Panc1 (cell line): ENCODE measurements around the gene FAM53B. TPM values are rescaled to one million over a fixed set of nuclear protein-coding genes. Genes with fewer than 3 reads are reported as not detected.
A peak's percentile ranks its signal among the peaks of the same experiment; 100 is the strongest.

Source experiments
- ATAC-seq: fragments of 200-7000 bp; cut with Tn5 transposase; 2 replicates; pipeline ENCODE4 v1.9.1; 2020; ENCODE audit warnings: mild to moderate bottlenecking, moderate library complexity
- BruUV-seq: library from RNA; stranded (reverse); fragments of 400-500 nt; replicated peaks from 2 replicates; lab custom pipeline; 2021; lab: Mats Ljungman, UMichigan
- CTCF ChIA-PET: fragments of 300-600 bp; sonication (Branson Sonifier 250); formaldehyde crosslinking; loops from one replicate; lab custom pipeline; 2022; ENCODE audit warnings: antibody characterized with exemption; lab: Charles Lee
- POLR2A ChIA-PET: fragments of 300-600 bp; sonication (Branson Sonifier 250); formaldehyde crosslinking; loops from one replicate; lab custom pipeline; 2022; ENCODE audit warnings: antibody characterized with exemption; lab: Charles Lee
- DNase-seq: peaks from one replicate; pipeline ENCODE4 v3.0.0-alpha.2; 2010; ENCODE audit warnings: low read depth, low spot score
- H3K27ac ChIP-seq: 2 replicates; pipeline ENCODE4 v1.5.1; 2011; ENCODE audit warnings: mild to moderate bottlenecking, low read length, inconsistent platforms
- H3K27me3 ChIP-seq: fragments of 200-500 bp; sonication (Bioruptor generic); 2 replicates; pipeline ENCODE4 v1.6.0; 2014; ENCODE audit warnings: low read length, inconsistent platforms; ENCODE audit not compliant: control insufficient read depth, insufficient read depth
- H3K36me3 ChIP-seq: fragments of 200-500 bp; sonication (Bioruptor generic); 2 replicates; pipeline ENCODE4 v1.5.1; 2014; ENCODE audit warnings: inconsistent platforms, mild to moderate bottlenecking, low read length, moderate library complexity; ENCODE audit not compliant: control insufficient read depth, insufficient read depth
- H3K4me1 ChIP-seq: 2 replicates; pipeline ENCODE4 v1.5.1; 2011; ENCODE audit warnings: inconsistent platforms, mild to moderate bottlenecking, low read length, moderate library complexity; ENCODE audit not compliant: control insufficient read depth, insufficient read depth
- H3K4me3 ChIP-seq, 2 experiments: 2 replicates each; pipeline ENCODE4 v1.5.1; 2011 to 2012; ENCODE audit warnings: low read depth in 2 of 2, low read length in 2 of 2, mild to moderate bottlenecking in 2 of 2, inconsistent platforms in 1 of 2, moderate library complexity in 1 of 2
- H3K9me3 ChIP-seq: fragments of 200-500 bp; sonication (Bioruptor generic); 2 replicates; pipeline ENCODE4 v1.5.1; 2014; ENCODE audit warnings: low read depth, mild to moderate bottlenecking, inconsistent platforms, low read length, moderate library complexity; ENCODE audit not compliant: control insufficient read depth, insufficient read depth
- POLR2AphosphoS5 ChIP-seq: IDR thresholded peaks from 2 replicates; pipeline ENCODE4 v1.6.1; 2012; ENCODE audit warnings: mild to moderate bottlenecking, low read depth, low read length, moderate library complexity
- SIN3A ChIP-seq: IDR thresholded peaks from 2 replicates; pipeline ENCODE4 v1.6.1; 2012; ENCODE audit warnings: low read depth, mild to moderate bottlenecking, low read length, moderate library complexity, borderline replicate concordance; ENCODE audit not compliant: insufficient read depth
- TCF7L2 ChIP-seq: IDR thresholded peaks from 2 replicates; pipeline ENCODE4 v1.6.1; 2011; ENCODE audit warnings: mild to moderate bottlenecking, low read depth, low read length, inconsistent platforms
- in situ Hi-C: cut with HindIII; loops from 2 replicates; pipeline ENCODE4 v1.10.0; 2016; ENCODE audit warnings: low sequenced_read_pairs, low pct_unique_long_range_greater_than_20kb
- intact Hi-C: fragments of 100-400 bp; cut with micrococcal nuclease; formaldehyde crosslinking; loops from one replicate; pipeline ENCODE4 v1.10.0; 2022; ENCODE audit not compliant: unreplicated experiment
- total RNA-seq: library from RNA; stranded (reverse); gene quantifications from one replicate; pipeline ENCODE4 v1.2.1, GENCODE V29; 2021; ENCODE audit not compliant: unreplicated experiment
- TF ChIP-seq, protein P1 (sequence below), 2 experiments: IDR thresholded peaks; 2 replicates each; pipeline ENCODE4 v1.6.1; 2011 to 2012; ENCODE audit warnings: low read depth in 2 of 2, control low read depth in 1 of 2, low read length in 1 of 2, mild to moderate bottlenecking in 1 of 2, moderate library complexity in 1 of 2; ENCODE audit not compliant: insufficient read depth in 1 of 2
- TF ChIP-seq, protein P2 (sequence below): fragments of 450-650 bp; IDR thresholded peaks from 2 replicates; pipeline ENCODE4 v1.5.1; 2017; ENCODE audit warnings: mild to moderate bottlenecking

Gene FAM53B
- total RNA-seq, 1 experiment from 2014 or later, result 42.5 TPM

DNA sequence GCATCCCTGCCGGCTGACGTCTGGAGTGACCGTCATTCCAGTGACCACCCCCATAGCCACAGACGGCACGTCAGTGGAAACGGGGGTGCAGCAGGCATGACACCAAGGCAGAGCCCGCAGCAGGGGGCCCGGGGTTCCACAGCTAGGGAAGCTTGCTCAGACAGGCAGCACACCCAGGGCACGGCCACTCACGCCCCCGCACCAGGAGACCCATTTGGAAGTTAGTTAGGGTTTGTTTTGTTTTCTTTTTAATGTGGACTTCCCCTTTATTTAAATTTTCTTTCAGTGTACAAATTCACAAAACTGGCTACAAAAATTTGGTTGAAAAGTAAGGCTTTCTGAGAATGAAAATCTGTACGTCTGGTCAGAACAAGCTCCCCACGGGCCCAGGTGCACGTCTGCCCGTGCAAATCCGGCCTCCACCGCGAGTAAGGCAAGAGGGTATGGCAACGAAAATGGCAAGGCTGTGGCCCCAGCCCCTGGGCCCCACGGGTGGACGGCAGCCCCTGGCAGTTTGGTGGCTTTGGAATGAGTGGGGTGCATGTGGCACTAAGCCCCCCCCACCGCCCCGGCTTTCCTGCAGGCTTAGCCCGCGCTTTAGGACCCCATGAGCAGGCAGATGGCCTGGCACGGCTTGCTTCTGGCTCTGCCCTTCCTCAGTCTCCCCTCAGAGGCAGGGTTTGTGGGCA lies 124.2 kb downstream of the FAM53B start:
- no peak for TF ChIP-seq POLR2AphosphoS5
- TF ChIP-seq, protein P1, sequence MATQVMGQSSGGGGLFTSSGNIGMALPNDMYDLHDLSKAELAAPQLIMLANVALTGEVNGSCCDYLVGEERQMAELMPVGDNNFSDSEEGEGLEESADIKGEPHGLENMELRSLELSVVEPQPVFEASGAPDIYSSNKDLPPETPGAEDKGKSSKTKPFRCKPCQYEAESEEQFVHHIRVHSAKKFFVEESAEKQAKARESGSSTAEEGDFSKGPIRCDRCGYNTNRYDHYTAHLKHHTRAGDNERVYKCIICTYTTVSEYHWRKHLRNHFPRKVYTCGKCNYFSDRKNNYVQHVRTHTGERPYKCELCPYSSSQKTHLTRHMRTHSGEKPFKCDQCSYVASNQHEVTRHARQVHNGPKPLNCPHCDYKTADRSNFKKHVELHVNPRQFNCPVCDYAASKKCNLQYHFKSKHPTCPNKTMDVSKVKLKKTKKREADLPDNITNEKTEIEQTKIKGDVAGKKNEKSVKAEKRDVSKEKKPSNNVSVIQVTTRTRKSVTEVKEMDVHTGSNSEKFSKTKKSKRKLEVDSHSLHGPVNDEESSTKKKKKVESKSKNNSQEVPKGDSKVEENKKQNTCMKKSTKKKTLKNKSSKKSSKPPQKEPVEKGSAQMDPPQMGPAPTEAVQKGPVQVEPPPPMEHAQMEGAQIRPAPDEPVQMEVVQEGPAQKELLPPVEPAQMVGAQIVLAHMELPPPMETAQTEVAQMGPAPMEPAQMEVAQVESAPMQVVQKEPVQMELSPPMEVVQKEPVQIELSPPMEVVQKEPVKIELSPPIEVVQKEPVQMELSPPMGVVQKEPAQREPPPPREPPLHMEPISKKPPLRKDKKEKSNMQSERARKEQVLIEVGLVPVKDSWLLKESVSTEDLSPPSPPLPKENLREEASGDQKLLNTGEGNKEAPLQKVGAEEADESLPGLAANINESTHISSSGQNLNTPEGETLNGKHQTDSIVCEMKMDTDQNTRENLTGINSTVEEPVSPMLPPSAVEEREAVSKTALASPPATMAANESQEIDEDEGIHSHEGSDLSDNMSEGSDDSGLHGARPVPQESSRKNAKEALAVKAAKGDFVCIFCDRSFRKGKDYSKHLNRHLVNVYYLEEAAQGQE (IDR thresholded peaks at IDR 0.05; ENCODE audit: insufficient read depth in 1 of 2, low read depth in 2 of 2, low read length in 1 of 2), result no peak
- TF ChIP-seq SIN3A, result no peak
- TF ChIP-seq, protein P2, sequence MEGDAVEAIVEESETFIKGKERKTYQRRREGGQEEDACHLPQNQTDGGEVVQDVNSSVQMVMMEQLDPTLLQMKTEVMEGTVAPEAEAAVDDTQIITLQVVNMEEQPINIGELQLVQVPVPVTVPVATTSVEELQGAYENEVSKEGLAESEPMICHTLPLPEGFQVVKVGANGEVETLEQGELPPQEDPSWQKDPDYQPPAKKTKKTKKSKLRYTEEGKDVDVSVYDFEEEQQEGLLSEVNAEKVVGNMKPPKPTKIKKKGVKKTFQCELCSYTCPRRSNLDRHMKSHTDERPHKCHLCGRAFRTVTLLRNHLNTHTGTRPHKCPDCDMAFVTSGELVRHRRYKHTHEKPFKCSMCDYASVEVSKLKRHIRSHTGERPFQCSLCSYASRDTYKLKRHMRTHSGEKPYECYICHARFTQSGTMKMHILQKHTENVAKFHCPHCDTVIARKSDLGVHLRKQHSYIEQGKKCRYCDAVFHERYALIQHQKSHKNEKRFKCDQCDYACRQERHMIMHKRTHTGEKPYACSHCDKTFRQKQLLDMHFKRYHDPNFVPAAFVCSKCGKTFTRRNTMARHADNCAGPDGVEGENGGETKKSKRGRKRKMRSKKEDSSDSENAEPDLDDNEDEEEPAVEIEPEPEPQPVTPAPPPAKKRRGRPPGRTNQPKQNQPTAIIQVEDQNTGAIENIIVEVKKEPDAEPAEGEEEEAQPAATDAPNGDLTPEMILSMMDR, result no peak
- TF ChIP-seq TCF7L2, result no peak
- H3K4me1 ChIP-seq, result peaks cover 10% of the 10 kb centered on the region
- no peaks in the 10 kb centered on the region for H3K9me3 ChIP-seq
- DNase-seq (no peak), ATAC-seq (no peak)
- no peaks in the 10 kb centered on the region for H3K27me3 ChIP-seq
- H3K36me3 ChIP-seq, result no peaks in the 10 kb centered on the region
- TSS peak; percentile 80 for BruUV-seq
- no peak overlapping the region for H3K27ac ChIP-seq
- H3K4me3 ChIP-seq, result no peak overlapping the region
- ChIA-PET CTCF (no interaction called here), POLR2A (no interaction called here)
- intact Hi-C loops, result no loop called here
- in situ Hi-C loops, result no loop called here

DNA sequence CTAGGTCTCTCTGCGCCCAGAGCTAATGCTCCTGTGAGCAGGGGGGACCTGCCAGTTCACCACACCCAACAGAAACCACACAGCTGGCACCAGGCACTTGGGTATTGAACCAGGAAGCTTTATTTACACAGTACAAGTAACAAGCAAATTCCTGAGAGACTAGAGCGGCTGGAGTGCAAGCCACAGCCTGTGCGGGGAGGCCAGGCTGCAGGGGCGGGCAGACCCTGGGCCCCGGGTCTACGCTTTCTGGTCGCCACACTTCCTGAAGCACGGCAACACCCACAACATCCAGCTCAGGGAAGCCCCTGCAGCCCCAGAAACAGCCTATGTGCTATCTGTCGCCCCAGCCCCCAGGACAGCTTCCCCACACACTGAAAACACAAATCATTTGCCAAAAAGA lies 125.0 kb downstream of the FAM53B start:
- H3K4me1 ChIP-seq, result peaks cover 10% of the 10 kb centered on the region
- H3K27ac ChIP-seq, result no peak overlapping the region
- no peak overlapping the region for H3K4me3 ChIP-seq
- TF ChIP-seq POLR2AphosphoS5, result no peak
- no peak for TF ChIP-seq TCF7L2
- TF ChIP-seq, protein P2, result no peak
- TF ChIP-seq SIN3A, result no peak
- intact Hi-C loops, result no loop called here
- DNase-seq (no peak), ATAC-seq (no peak)
- in situ Hi-C loops, result no loop called here
- CTCF ChIA-PET, result no interaction called here
- POLR2A ChIA-PET, result no interaction called here
- BruUV-seq, result no TSS peak
- no peaks in the 10 kb centered on the region for H3K9me3 ChIP-seq
- no peaks in the 10 kb centered on the region for H3K27me3 ChIP-seq
- H3K36me3 ChIP-seq, result no peaks in the 10 kb centered on the region
